Peyer's patch (tissue), 4 donors: ENCODE results near the gene BANK1. TPM values are rescaled to one million over a fixed set of nuclear protein-coding genes. Genes with fewer than 3 reads are reported as not detected.

Source experiments
- DNase-seq, 3 donors: peaks; one replicate each; pipeline ENCODE4 v3.0.0-alpha.2; 2017 to 2019
- H3K27ac ChIP-seq, 4 donors: fragments of 200-600 bp; sonication (generic); one replicate each; pipeline ENCODE4 v1.5.1; 2016 to 2019
- H3K27me3 ChIP-seq, 2 donors: fragments of 200-600 bp; sonication (generic); one replicate each; pipeline ENCODE4 v1.5.1; 2019
- H3K36me3 ChIP-seq, 3 donors: fragments of 200-600 bp; sonication (generic); one replicate each; pipeline ENCODE4 v1.5.1; 2016 to 2019
- H3K4me1 ChIP-seq, 4 donors: fragments of 200-600 bp; sonication (generic); one replicate each; pipeline ENCODE4 v1.5.1; 2016 to 2019
- H3K4me3 ChIP-seq, 4 donors: fragments of 200-600 bp; sonication (generic); 1 replicate in 3 of 4; 2 replicates in 1 of 4; pipeline ENCODE4 v1.5.1; 2016 to 2019; ENCODE audit warnings: mild to moderate bottlenecking in 1 of 4
- H3K9me3 ChIP-seq, 4 donors: fragments of 200-600 bp; sonication (generic); one replicate each; pipeline ENCODE4 v1.5.1; 2016 to 2019; ENCODE audit warnings: mild to moderate bottlenecking in 1 of 4
- POLR2A ChIP-seq, 2 donors: fragments of 450-650 bp; IDR thresholded peaks; one replicate each; pipeline ENCODE4 v1.5.1; 2017; ENCODE audit warnings: antibody characterized with exemption in 2 of 2, mild to moderate bottlenecking in 2 of 2, moderate library complexity in 2 of 2
- total RNA-seq, 4 donors: library from RNA; depleted of rRNA; stranded (reverse); fragments of >200 nt; gene quantifications; one replicate each; pipeline ENCODE4 v1.1.0, GENCODE V29; 2016
- TF ChIP-seq, protein P1 (sequence below), 6 experiments: fragments of 450-650 bp in 4 of 6; fragments of 200-600 bp in 2 of 6; sonication (generic) in 1 of 6; IDR thresholded peaks; one replicate each; pipeline ENCODE4 v1.5.1; 2017 to 2019; ENCODE audit warnings: antibody characterized with exemption in 6 of 6, mild to moderate bottlenecking in 3 of 6, moderate library complexity in 1 of 6

The BANK1 gene
- total RNA-seq, 4 donors from 2014 or later, result 0.53 to 351 (median 7.9) TPM

DNA sequence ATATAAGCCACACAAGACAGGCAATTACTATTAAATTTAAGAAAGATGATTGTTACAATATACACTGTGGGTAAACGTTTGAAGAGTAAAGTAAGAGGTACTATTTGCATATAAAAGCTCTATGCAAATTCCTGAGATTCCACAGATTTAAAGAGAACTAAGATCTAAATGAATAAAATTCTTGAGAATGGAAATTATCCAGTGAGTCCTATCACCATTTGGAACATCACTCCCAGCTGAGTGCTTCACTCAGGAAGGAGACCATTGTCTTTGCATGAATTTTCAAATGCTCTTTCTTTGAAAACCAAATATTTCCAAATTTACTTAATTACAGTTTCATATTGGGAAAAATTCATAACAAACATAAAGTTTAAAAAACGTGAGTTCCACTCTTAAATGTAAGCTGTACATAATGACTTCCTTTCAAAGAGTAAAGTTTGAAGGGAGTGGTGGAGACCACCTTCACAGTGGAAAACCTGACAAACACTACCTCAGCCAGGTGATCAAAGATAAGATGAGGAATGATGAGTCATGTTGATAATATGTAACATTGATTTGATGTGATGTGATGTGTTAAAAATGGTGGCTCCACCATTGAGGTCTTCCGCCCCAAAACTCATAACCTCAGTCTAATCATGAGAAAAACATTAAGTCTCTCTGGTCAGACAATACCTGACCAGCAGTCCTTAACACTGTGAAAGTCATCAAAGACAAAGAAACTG, 159.9 kb downstream of the BANK1 start:
- DNase-seq, result no peak
- no peak for TF ChIP-seq POLR2A (IDR thresholded peaks at IDR 0.05)
- TF ChIP-seq, protein P1, sequence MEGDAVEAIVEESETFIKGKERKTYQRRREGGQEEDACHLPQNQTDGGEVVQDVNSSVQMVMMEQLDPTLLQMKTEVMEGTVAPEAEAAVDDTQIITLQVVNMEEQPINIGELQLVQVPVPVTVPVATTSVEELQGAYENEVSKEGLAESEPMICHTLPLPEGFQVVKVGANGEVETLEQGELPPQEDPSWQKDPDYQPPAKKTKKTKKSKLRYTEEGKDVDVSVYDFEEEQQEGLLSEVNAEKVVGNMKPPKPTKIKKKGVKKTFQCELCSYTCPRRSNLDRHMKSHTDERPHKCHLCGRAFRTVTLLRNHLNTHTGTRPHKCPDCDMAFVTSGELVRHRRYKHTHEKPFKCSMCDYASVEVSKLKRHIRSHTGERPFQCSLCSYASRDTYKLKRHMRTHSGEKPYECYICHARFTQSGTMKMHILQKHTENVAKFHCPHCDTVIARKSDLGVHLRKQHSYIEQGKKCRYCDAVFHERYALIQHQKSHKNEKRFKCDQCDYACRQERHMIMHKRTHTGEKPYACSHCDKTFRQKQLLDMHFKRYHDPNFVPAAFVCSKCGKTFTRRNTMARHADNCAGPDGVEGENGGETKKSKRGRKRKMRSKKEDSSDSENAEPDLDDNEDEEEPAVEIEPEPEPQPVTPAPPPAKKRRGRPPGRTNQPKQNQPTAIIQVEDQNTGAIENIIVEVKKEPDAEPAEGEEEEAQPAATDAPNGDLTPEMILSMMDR (IDR thresholded peaks at IDR 0.05), result no peak
- no peak overlapping the region for H3K4me3 ChIP-seq
- no peak overlapping the region for H3K27ac ChIP-seq
- no peaks in the 10 kb centered on the region for H3K4me1 ChIP-seq
- no peaks in the 10 kb centered on the region for H3K27me3 ChIP-seq
- no peaks in the 10 kb centered on the region for H3K9me3 ChIP-seq
- no peaks in the 10 kb centered on the region for H3K36me3 ChIP-seq

DNA sequence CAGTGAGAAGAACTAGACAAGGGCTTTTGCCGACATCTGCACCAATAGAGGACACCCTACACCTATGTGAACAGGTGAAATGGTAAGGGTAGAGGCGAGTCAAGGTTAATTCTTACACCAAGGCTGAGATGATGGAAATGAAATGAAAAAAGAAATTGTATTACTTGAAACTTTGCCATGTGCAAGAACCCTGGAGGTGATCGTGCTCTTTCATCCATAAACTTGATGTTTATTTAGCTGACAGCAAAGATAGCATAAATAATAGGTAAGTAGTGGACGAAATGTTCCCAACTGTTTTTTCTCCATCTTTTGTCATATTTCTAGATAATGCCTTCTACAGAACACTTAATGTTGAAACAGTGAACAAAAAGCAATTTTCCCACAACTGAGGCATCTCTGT, 162.5 kb downstream of the BANK1 start:
- Histone ChIP-seq H3K9me3 (no peaks in the 10 kb centered on the region), H3K27ac (no peak overlapping the region), H3K27me3 (no peaks in the 10 kb centered on the region), H3K4me3 (no peak overlapping the region), H3K36me3 (no peaks in the 10 kb centered on the region), H3K4me1 (no peaks in the 10 kb centered on the region)
- TF ChIP-seq POLR2A (IDR thresholded peaks at IDR 0.05), result no peak
- TF ChIP-seq, protein P1 (IDR thresholded peaks at IDR 0.05), result no peak
- no peak for DNase-seq

DNA sequence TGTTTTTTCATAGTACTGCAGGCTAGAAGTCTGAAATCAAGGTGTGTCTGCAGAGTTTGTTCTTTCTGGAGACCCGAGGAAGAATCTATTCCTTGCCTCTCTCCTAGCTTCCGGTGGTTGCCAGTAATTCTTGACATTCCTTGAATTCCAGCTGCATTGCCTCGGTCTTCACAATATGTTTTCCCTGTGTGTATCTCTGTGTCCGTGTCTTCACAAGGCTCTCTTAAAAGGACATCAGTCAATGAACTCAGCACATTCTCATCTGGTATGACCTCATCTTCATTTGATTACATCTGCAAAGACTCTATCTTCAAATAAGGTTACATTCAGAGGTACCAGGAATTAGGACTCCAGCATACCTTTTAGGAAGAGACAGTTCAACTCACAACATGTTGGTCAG, 163.4 kb downstream of the BANK1 start:
- Histone ChIP-seq H3K36me3 (no peaks in the 10 kb centered on the region), H3K4me3 (no peak overlapping the region), H3K27me3 (no peaks in the 10 kb centered on the region), H3K4me1 (no peaks in the 10 kb centered on the region), H3K9me3 (no peaks in the 10 kb centered on the region), H3K27ac (no peak overlapping the region)
- TF ChIP-seq POLR2A (IDR thresholded peaks at IDR 0.05), result no peak
- TF ChIP-seq, protein P1 (IDR thresholded peaks at IDR 0.05), result no peak
- DNase-seq, result no peak

DNA sequence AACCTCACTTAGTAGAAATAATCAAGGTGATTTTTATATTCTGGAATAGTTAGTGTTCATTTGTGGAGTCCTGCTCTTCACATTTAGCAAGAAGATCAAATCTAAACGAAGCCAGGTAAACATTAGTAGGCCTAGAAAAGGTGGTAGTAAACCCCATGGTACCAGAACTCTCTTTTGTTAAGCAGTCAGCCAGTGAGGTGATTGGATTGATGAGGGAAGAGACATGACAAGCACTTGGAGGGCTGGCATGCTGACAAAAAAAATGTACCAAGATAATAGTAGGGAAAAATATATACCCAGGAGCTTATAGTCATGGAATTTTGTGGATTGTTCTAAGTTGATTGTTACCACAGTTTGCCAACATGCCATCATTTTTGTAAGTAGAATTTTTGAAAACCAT, 163.8 kb downstream of the BANK1 start:
- H3K9me3 ChIP-seq, result no peaks in the 10 kb centered on the region
- TF ChIP-seq, protein P1 (IDR thresholded peaks at IDR 0.05), result no peak
- TF ChIP-seq POLR2A (IDR thresholded peaks at IDR 0.05), result no peak

DNA sequence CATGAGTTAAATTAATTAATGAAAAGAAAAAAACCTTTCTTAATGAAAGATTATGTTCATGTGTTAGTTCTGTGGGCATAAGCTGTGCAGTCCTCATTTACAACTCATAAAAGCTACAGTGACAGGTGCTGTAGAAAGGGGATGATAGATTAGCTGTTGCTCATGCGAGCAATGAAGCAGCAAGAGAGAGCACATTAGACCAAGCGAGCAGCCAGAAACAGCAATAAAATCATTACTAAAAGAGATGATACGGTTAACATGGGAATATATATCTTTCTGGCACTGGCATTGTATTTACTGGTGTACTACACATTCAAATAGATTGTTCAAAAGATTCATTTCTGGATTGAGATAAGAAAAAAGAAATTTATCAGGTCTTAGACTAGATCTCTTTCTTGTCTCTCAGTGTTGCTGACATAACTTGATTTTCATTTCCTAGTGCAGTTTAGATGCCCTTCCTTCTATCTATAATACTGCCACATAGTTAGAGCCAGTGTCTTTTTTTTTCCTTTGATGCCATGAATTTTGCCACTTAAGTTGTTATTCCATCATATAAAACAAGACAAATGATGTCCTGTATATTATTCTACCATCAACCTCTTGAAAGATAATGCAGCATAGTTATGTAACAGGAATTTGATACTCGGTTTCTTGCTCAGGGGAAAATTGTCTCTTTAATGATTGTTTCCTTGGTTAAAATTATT, 164.6 kb downstream of the BANK1 start:
- Histone ChIP-seq H3K27ac (no peak overlapping the region), H3K27me3 (no peaks in the 10 kb centered on the region), H3K4me3 (no peak overlapping the region), H3K4me1 (no peaks in the 10 kb centered on the region), H3K36me3 (no peaks in the 10 kb centered on the region), H3K9me3 (no peaks in the 10 kb centered on the region)
- TF ChIP-seq, protein P1 (IDR thresholded peaks at IDR 0.05), result no peak
- no peak for TF ChIP-seq POLR2A (IDR thresholded peaks at IDR 0.05)
- no peak for DNase-seq

More for the DNA sequence above, 163.8 kb downstream of the BANK1 start:
- Histone ChIP-seq H3K4me3 (no peak overlapping the region), H3K36me3 (no peaks in the 10 kb centered on the region), H3K4me1 (no peaks in the 10 kb centered on the region), H3K27me3 (no peaks in the 10 kb centered on the region), H3K27ac (no peak overlapping the region)
- DNase-seq, result no peak
